ENCODE results near the gene IFNA2.

DNA sequence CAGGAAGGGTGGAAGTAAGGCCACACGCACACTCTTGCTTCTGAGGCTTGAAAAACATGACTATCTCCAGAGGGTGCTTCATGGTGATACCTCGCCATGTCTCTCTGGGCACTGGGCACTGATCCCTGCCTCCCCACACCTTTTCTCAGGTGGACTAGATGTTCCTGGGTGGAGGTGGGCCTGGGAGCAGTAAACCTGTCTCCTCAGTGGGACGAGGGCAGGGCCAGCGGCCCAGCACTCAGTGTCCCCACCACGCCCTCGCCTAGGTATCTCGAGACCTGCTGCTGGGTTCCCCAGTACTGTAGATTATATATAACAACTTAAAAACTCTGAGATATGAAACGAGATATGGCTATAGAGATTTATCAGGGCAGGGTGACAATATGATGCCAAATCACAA is 22.9 kb downstream of the IFNA2 start:
- TF ChIP-seq FOS (IDR thresholded peaks at IDR 0.05; ENCODE audit: low read depth, low read length), result no peak
- no peak for TF ChIP-seq POLR2A (IDR thresholded peaks at IDR 0.05; ENCODE audit: low read depth, low read length)
- no peak for TF ChIP-seq RAD21 (IDR thresholded peaks at IDR 0.05; ENCODE audit: low read length)
- TF ChIP-seq, protein P1, sequence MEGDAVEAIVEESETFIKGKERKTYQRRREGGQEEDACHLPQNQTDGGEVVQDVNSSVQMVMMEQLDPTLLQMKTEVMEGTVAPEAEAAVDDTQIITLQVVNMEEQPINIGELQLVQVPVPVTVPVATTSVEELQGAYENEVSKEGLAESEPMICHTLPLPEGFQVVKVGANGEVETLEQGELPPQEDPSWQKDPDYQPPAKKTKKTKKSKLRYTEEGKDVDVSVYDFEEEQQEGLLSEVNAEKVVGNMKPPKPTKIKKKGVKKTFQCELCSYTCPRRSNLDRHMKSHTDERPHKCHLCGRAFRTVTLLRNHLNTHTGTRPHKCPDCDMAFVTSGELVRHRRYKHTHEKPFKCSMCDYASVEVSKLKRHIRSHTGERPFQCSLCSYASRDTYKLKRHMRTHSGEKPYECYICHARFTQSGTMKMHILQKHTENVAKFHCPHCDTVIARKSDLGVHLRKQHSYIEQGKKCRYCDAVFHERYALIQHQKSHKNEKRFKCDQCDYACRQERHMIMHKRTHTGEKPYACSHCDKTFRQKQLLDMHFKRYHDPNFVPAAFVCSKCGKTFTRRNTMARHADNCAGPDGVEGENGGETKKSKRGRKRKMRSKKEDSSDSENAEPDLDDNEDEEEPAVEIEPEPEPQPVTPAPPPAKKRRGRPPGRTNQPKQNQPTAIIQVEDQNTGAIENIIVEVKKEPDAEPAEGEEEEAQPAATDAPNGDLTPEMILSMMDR (conservative IDR thresholded peaks at IDR 0.05; ENCODE audit: low read depth, low read length), result no peak
- TF ChIP-seq BHLHE40 (IDR thresholded peaks at IDR 0.05; ENCODE audit: low read depth, low read length), result no peak
- no peak for TF ChIP-seq MXI1 (IDR thresholded peaks at IDR 0.05; ENCODE audit: borderline replicate concordance, low read depth, low read length)
- no peak for TF ChIP-seq USF2 (IDR thresholded peaks at IDR 0.05; ENCODE audit: low read depth, low read length)
- TF ChIP-seq RFX5 (IDR thresholded peaks at IDR 0.05; ENCODE audit: low read depth, low read length), result no peak
- TF ChIP-seq NFE2L2 (IDR thresholded peaks at IDR 0.05; ENCODE audit: low read depth, low read length), result no peak
- no peak for TF ChIP-seq CEBPB (IDR thresholded peaks at IDR 0.05; ENCODE audit: low read depth, low read length)
